22Rv1 (cell line): ENCODE measurements around the gene UBR2.

Experiments used
- CTCF ChIP-seq: fragments of 450-650 bp; IDR thresholded peaks from 2 replicates; pipeline ENCODE4 v1.5.1; 2017; ENCODE audit warnings: mild to moderate bottlenecking
- ZFX ChIP-seq: fragments of 450-650 bp; IDR thresholded peaks from 2 replicates; pipeline ENCODE4 v1.6.1; 2017; ENCODE audit warnings: antibody characterized with exemption, borderline replicate concordance

GRCh38 chr6:42519779-42520178, 44.0 kb upstream of the UBR2 start:
- TF ChIP-seq CTCF (no peak), ZFX (no peak)
